Liver (tissue), 9 donors: Measurements from ENCODE around the gene EIF3I. TPM values are rescaled to one million over a fixed set of nuclear protein-coding genes. Genes with fewer than 3 reads are reported as not detected.

ENCODE experiments used
- DNase-seq: peaks from one replicate; pipeline ENCODE4 v3.0.0-alpha.2; 2017; ENCODE audit warnings: low spot score
- H3K27ac ChIP-seq, 2 donors: one replicate each; pipeline ENCODE4 v1.7.0; 2013; ENCODE audit warnings: inconsistent platforms in 2 of 2, low read length in 2 of 2, control low read depth in 1 of 2, low read depth in 1 of 2, mild to moderate bottlenecking in 1 of 2
- H3K27me3 ChIP-seq, 4 donors: one replicate each; pipeline versions ENCODE4 v1.6.1 to v1.7.0; 2013; ENCODE audit warnings: low read length in 3 of 4, inconsistent platforms in 1 of 4, mild to moderate bottlenecking in 1 of 4, moderate library complexity in 1 of 4; ENCODE audit not compliant: control insufficient read depth in 4 of 4, insufficient read depth in 4 of 4
- H3K36me3 ChIP-seq, 4 donors: one replicate each; pipeline versions ENCODE4 v1.6.1 to v1.7.0; 2013; ENCODE audit warnings: low read length in 3 of 4, mild to moderate bottlenecking in 3 of 4, low read depth in 1 of 4, moderate library complexity in 1 of 4; ENCODE audit not compliant: control insufficient read depth in 4 of 4, insufficient read depth in 3 of 4
- H3K4me1 ChIP-seq, 4 donors: one replicate each; pipeline versions ENCODE4 v1.6.1 to v1.7.0; 2013; ENCODE audit warnings: low read length in 3 of 4, mild to moderate bottlenecking in 3 of 4, moderate library complexity in 1 of 4; ENCODE audit not compliant: control insufficient read depth in 4 of 4, insufficient read depth in 4 of 4
- H3K4me3 ChIP-seq, 3 donors: one replicate each; pipeline versions ENCODE4 v1.6.1 to v1.7.0; 2013; ENCODE audit warnings: low read length in 3 of 3, control low read depth in 1 of 3, low read depth in 1 of 3, mild to moderate bottlenecking in 1 of 3
- H3K9ac ChIP-seq, 2 donors: one replicate each; pipeline ENCODE4 v1.7.0; 2013; ENCODE audit warnings: low read length in 2 of 2, mild to moderate bottlenecking in 2 of 2, moderate library complexity in 2 of 2, control low read depth in 1 of 2, low read depth in 1 of 2
- H3K9me3 ChIP-seq, 4 donors: one replicate each; pipeline versions ENCODE4 v1.6.1 to v1.7.0; 2013; ENCODE audit warnings: low read length in 3 of 4; ENCODE audit not compliant: control insufficient read depth in 4 of 4
- CTCF ChIP-seq: fragments of 150-350 bp; IDR thresholded peaks from 2 replicates; pipeline ENCODE4 v1.5.1; 2017; ENCODE audit warnings: improper control_type of control experiment, low read depth, low read length; ENCODE audit not compliant: missing input control
- HNF4A ChIP-seq, 2 donors: conservative IDR thresholded peaks; 2 replicates each; pipeline ENCODE4 v1.6.1; 2016; ENCODE audit warnings: antibody characterized with exemption in 2 of 2, mild to moderate bottlenecking in 2 of 2
- HNF4G ChIP-seq: IDR thresholded peaks from 2 replicates; pipeline ENCODE4 v1.6.1; 2016; ENCODE audit warnings: antibody characterized with exemption
- NR2F2 ChIP-seq: IDR thresholded peaks from 2 replicates; pipeline ENCODE4 v1.6.1; 2016; ENCODE audit warnings: antibody characterized with exemption
- RAD21 ChIP-seq, 2 donors: IDR thresholded peaks; 2 replicates each; pipeline ENCODE4 v1.6.1; 2016; ENCODE audit warnings: antibody characterized with exemption in 2 of 2, mild to moderate bottlenecking in 2 of 2
- REST ChIP-seq: IDR thresholded peaks from 2 replicates; pipeline ENCODE4 v1.6.1; 2016; ENCODE audit warnings: antibody characterized with exemption, mild to moderate bottlenecking
- RXRA ChIP-seq, 2 donors: IDR thresholded peaks; 2 replicates each; pipeline ENCODE4 v1.6.1; 2017 to 2018; ENCODE audit warnings: antibody characterized with exemption in 2 of 2, mild to moderate bottlenecking in 1 of 2
- SP1 ChIP-seq: IDR thresholded peaks from 2 replicates; pipeline ENCODE4 v1.6.1; 2018; ENCODE audit warnings: antibody characterized with exemption, mild to moderate bottlenecking
- TAF1 ChIP-seq: conservative IDR thresholded peaks from 2 replicates; pipeline ENCODE4 v1.6.1; 2016; ENCODE audit warnings: antibody characterized with exemption, mild to moderate bottlenecking
- YY1 ChIP-seq: IDR thresholded peaks from 2 replicates; pipeline ENCODE4 v1.6.1; 2016; ENCODE audit warnings: antibody characterized with exemption, mild to moderate bottlenecking
- ZBTB33 ChIP-seq: IDR thresholded peaks from 2 replicates; pipeline ENCODE4 v1.6.1; 2016; ENCODE audit warnings: antibody characterized with exemption
- WGBS: extraction: QIAGEN DNeasy Blood & Tissue Kit; methylation state at CpG from one replicate; pipeline ENCODE4 v1.1.7; 2013; 5-methylcytosine and 5-hydroxymethylcytosine counted together
- polyA plus RNA-seq, 2 donors: library from polyadenylated mRNA; stranded (reverse) in 1 of 2; unstranded in 1 of 2; fragments of 200-250 nt in 1 of 2; fragments of >200 nt in 1 of 2; fragmentation: Nextera tagmentation in 1 of 2; extraction: Ambion mirVana in 1 of 2; gene quantifications; one replicate each; pipeline versions ENCODE4 v1.2.1 to v1.2.3, GENCODE V29; 2013 to 2015
- total RNA-seq, 2 donors: library from RNA; depleted of rRNA; stranded (reverse); fragments of >200 nt; gene quantifications; one replicate each; pipeline ENCODE4 v1.2.3, GENCODE V29; 2014
- donor health status: healthy.
- donor health status: healthy.
- donor health status: healthy.
- donor health status: healthy.
- donor health status: healthy.

EIF3I gene
- total and polyA plus RNA-seq, 4 donors: 75.0 to 114 (median 99.7) TPM

- WGBS: 86% methylated on average over 12 of the region's 12 CpGs
- TF ChIP-seq SP1 (no peak), HNF4A (conservative IDR thresholded peaks at IDR 0.05) (no peak)
- peak overlapping the region in 1 of 2 donors; percentile 47 for H3K9ac ChIP-seq
- H3K4me1 ChIP-seq: peaks cover 3 to 18% (median 11%) of the 10 kb centered on the region in 4 donors
- no peaks in the 10 kb centered on the region for H3K27me3 ChIP-seq
- H3K4me3 ChIP-seq: no peak overlapping the region
- no peaks in the 10 kb centered on the region for H3K9me3 ChIP-seq
- no peak for DNase-seq
- H3K27ac ChIP-seq: peak overlapping the region; percentile 63 to 66
- H3K36me3 ChIP-seq: no peaks in the 10 kb centered on the region
Observed at GRCh38 chr1:32247452-32247851, 25.2 kb downstream of the EIF3I start.

GRCh38 chr1:32247983-32248889, 26.0 kb downstream of the EIF3I start:
- H3K4me1 ChIP-seq: peaks cover 3 to 18% (median 11%) of the 10 kb centered on the region in 4 donors
- H3K36me3 ChIP-seq: no peaks in the 10 kb centered on the region
- H3K9ac ChIP-seq: no peak overlapping the region
- H3K27ac ChIP-seq: peak overlapping the region; percentile 63 to 66
- peak; percentile 36 to 59 for TF ChIP-seq RXRA (IDR thresholded peaks at IDR 0.05)
- peak; percentile 24 for TF ChIP-seq NR2F2
- TF ChIP-seq HNF4G: no peak
- TF ChIP-seq CTCF: peak; percentile 77
- TF ChIP-seq SP1: no peak
- no peak for TF ChIP-seq TAF1
- TF ChIP-seq RAD21 (IDR thresholded peaks at IDR 0.05): peak; percentile 66 to 82
- no peak for TF ChIP-seq ZBTB33
- no peaks in the 10 kb centered on the region for H3K27me3 ChIP-seq
- WGBS: 37% methylated on average over 31 of the region's 31 CpGs
- DNase-seq: peak; percentile 82
- no peak overlapping the region for H3K4me3 ChIP-seq
- H3K9me3 ChIP-seq: no peaks in the 10 kb centered on the region

- WGBS: 55% methylated on average over 9 of the region's 9 CpGs
- peak overlapping the region; percentile 64 to 68 for H3K27ac ChIP-seq
- peak; percentile 63 for DNase-seq
- H3K4me1 ChIP-seq: peaks cover 4 to 18% (median 11%) of the 10 kb centered on the region in 4 donors
- no peak overlapping the region for H3K4me3 ChIP-seq
- peak overlapping the region in 1 of 2 donors; percentile 77 for H3K9ac ChIP-seq
- no peaks in the 10 kb centered on the region for H3K9me3 ChIP-seq
- no peaks in the 10 kb centered on the region for H3K27me3 ChIP-seq
- H3K36me3 ChIP-seq: no peaks in the 10 kb centered on the region
- TF ChIP-seq HNF4A (conservative IDR thresholded peaks at IDR 0.05) (peak; percentile 48 to 65), RAD21 (IDR thresholded peaks at IDR 0.05) (peak in 1 of 2 donors; percentile 15), SP1 (peak; percentile 60), RXRA (IDR thresholded peaks at IDR 0.05) (peak; percentile 80 to 91), REST (peak; percentile 37), NR2F2 (peak; percentile 83), TAF1 (no peak), YY1 (no peak)
Observed at GRCh38 chr1:32249831-32250525, 27.8 kb downstream of the EIF3I start.
